Left lung (tissue), 10 donors: ENCODE results near the gene KRTAP10-12. TPM values are rescaled to one million over a fixed set of nuclear protein-coding genes. Genes with fewer than 3 reads are reported as not detected.

ENCODE experiments used
- ATAC-seq: fragments of 200-7000 bp; cut with Tn5 transposase; one replicate; pipeline ENCODE4 v1.9.1; 2020; ENCODE audit warnings: moderate library complexity
- DNase-seq, 4 donors: peaks; one replicate each; pipeline ENCODE4 v3.0.0-alpha.2; 2013 to 2020
- H3K27ac ChIP-seq, 2 donors: fragments of 200-600 bp; sonication (generic) in 1 of 2; one replicate each; pipeline versions ENCODE4 v1.5.0 to v1.8.0; 2020 to 2021
- H3K27me3 ChIP-seq, 2 donors: fragments of 200-600 bp; sonication (generic) in 1 of 2; one replicate each; pipeline versions ENCODE4 v1.5.0 to v1.8.0; 2020 to 2021
- H3K36me3 ChIP-seq, 2 donors: fragments of 200-600 bp; sonication (generic) in 1 of 2; one replicate each; pipeline versions ENCODE4 v1.5.0 to v1.8.0; 2020 to 2021
- H3K4me1 ChIP-seq, 2 donors: fragments of 200-600 bp; one replicate each; pipeline ENCODE4 v1.8.0; 2021
- H3K4me3 ChIP-seq, 2 donors: fragments of 200-600 bp; sonication (generic) in 1 of 2; one replicate each; pipeline versions ENCODE4 v1.5.0 to v1.8.0; 2020 to 2021; ENCODE audit warnings: mild to moderate bottlenecking in 1 of 2
- H3K9me3 ChIP-seq, 2 donors: fragments of 200-600 bp; sonication (generic) in 1 of 2; one replicate each; pipeline versions ENCODE4 v1.5.0 to v1.8.0; 2020 to 2021
- intact Hi-C, 2 donors: fragments of 100-400 bp; cut with DNase I; formaldehyde crosslinking; loops; one replicate each; pipeline versions ENCODE4 v1.11.2 to v1.14.2; 2022
- polyA plus RNA-seq, 6 donors: library from polyadenylated mRNA; unstranded; fragments of 120-200 nt; gene quantifications; one replicate each; pipeline ENCODE4 v1.2.1, GENCODE V29; 2013; ENCODE audit not compliant: insufficient read length in 6 of 6
- total RNA-seq, 2 donors: library from RNA; stranded (reverse); fragmentation: NEBNext Ultra II Directional; extraction: Animal tissue kit (Norgen Biotek cat#: 25700); gene quantifications; one replicate each; pipeline ENCODE4 v1.2.1, GENCODE V29; 2021
- TF ChIP-seq, protein P1 (sequence below), 2 donors: fragments of 200-600 bp; sonication (generic) in 1 of 2; IDR thresholded peaks; one replicate each; pipeline versions ENCODE4 v1.5.0 to v1.8.0; 2021; ENCODE audit warnings: antibody characterized with exemption in 2 of 2
- donor health status: DM: no; HTN: yes; CAD: no.
- donor health status: DM: no; HTN: no; CAD: no.

KRTAP10-12 gene
- total and polyA plus RNA-seq, 8 donors = not detected

DNA sequence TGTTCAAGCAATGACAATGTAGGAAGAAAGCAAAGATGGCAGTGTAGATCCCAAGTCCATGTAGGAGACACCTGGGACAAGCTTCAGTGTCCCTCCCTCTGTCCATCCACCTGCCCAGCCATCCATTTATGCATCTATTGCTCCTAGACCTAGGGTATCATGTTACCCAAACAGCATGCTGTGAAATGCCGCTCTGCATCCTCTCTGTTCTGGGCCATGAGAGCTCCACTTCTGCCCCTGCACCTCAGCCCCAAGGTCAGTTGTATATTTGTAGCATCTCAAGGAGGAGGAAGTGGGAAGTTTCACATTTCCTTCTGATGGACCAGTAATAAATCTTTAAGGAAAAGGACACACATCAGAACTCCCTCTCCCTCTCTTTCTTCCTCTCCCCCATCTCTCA lies 42.3 kb downstream of the KRTAP10-12 start:
- ATAC-seq (no peak), DNase-seq (no peak)
- TF ChIP-seq, protein P1, sequence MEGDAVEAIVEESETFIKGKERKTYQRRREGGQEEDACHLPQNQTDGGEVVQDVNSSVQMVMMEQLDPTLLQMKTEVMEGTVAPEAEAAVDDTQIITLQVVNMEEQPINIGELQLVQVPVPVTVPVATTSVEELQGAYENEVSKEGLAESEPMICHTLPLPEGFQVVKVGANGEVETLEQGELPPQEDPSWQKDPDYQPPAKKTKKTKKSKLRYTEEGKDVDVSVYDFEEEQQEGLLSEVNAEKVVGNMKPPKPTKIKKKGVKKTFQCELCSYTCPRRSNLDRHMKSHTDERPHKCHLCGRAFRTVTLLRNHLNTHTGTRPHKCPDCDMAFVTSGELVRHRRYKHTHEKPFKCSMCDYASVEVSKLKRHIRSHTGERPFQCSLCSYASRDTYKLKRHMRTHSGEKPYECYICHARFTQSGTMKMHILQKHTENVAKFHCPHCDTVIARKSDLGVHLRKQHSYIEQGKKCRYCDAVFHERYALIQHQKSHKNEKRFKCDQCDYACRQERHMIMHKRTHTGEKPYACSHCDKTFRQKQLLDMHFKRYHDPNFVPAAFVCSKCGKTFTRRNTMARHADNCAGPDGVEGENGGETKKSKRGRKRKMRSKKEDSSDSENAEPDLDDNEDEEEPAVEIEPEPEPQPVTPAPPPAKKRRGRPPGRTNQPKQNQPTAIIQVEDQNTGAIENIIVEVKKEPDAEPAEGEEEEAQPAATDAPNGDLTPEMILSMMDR (IDR thresholded peaks at IDR 0.05) = no peak
- Histone ChIP-seq H3K27ac (no peak overlapping the region), H3K27me3 (no peaks in the 10 kb centered on the region), H3K4me3 (no peak overlapping the region), H3K36me3 (no peaks in the 10 kb centered on the region), H3K9me3 (peaks cover 0 to 48% of the 10 kb centered on the region in 2 donors), H3K4me1 (no peaks in the 10 kb centered on the region)
- intact Hi-C loops = no loop called here

- H3K27me3 ChIP-seq = no peaks in the 10 kb centered on the region
- TF ChIP-seq, protein P1 (IDR thresholded peaks at IDR 0.05) = no peak
- H3K27ac ChIP-seq = no peak overlapping the region
- no peak overlapping the region for H3K4me3 ChIP-seq
- H3K36me3 ChIP-seq = no peaks in the 10 kb centered on the region
- H3K4me1 ChIP-seq = no peaks in the 10 kb centered on the region
- H3K9me3 ChIP-seq = peaks cover 0 to 44% of the 10 kb centered on the region in 2 donors
- DNase-seq = no peak
- ATAC-seq = no peak
- intact Hi-C loops = no loop called here
These were observed 43.8 kb downstream of the KRTAP10-12 start for GRCh38 chr21:44740742-44741141.

- H3K4me1 ChIP-seq = no peaks in the 10 kb centered on the region
- no peaks in the 10 kb centered on the region for H3K36me3 ChIP-seq
- no peak for DNase-seq
- peaks cover 0 to 32% of the 10 kb centered on the region in 2 donors for H3K9me3 ChIP-seq
- no peak overlapping the region for H3K4me3 ChIP-seq
- intact Hi-C loops = no loop called here
- no peak overlapping the region for H3K27ac ChIP-seq
- H3K27me3 ChIP-seq = no peaks in the 10 kb centered on the region
- TF ChIP-seq, protein P1 (IDR thresholded peaks at IDR 0.05) = no peak
- ATAC-seq = no peak
These were observed 44.9 kb downstream of the KRTAP10-12 start for GRCh38 chr21:44741921-44742320.

DNA sequence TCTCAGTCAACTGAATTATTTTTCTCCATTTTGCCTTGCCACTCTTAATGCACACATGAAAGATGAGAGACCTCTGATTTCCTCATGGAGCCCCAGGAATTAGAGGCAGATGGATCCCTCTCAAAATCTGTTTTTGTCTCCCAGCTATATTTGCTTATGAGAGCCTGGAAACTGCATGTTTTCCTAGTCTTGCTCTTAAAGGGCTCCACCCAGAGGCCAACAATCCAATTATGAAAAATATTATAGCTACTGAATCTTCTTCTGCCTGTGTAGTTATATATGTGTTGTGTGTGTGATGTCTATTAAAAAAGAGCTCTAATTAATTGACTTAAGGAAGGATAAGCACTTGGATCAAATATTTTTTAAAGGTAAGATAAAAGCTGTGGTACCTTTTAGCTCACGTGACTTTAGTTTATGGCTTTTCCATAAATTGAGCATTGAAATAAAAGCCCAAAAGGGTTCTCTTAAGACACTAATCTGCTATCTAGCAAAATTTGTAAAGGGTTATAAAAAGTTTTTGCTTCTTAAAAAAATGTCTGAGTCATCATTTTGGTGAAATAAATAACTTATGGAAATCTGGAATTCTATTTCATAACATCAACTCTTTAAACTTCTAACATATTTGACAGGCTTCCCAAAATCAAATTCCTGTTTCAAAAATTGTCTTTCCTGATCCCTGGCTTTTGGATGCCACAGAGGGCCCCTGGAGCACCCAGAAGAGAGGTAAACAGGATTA lies 45.6 kb downstream of the KRTAP10-12 start:
- H3K27ac ChIP-seq = no peak overlapping the region
- H3K27me3 ChIP-seq = no peaks in the 10 kb centered on the region
- intact Hi-C loops = no loop called here
- ATAC-seq (no peak), DNase-seq (no peak)
- TF ChIP-seq, protein P1 (IDR thresholded peaks at IDR 0.05) = no peak
- no peaks in the 10 kb centered on the region for H3K36me3 ChIP-seq
- H3K4me3 ChIP-seq = no peak overlapping the region
- H3K9me3 ChIP-seq = peaks cover 0 to 27% of the 10 kb centered on the region in 2 donors
- no peaks in the 10 kb centered on the region for H3K4me1 ChIP-seq

Other genes starting within 250 kb of the KRTAP10-12 start
- 1 to 10 TPM; 2.4 to 5.7 TPM for gene LRRC3, start 241.7 kb upstream of the KRTAP10-12 start, total RNA-seq
- 1 to 10 TPM; 4.9 to 7.0 (median 6.3) TPM for gene LRRC3, start 241.7 kb upstream of the KRTAP10-12 start, polyA plus RNA-seq
- gene KRTAP10-1, start 157.0 kb upstream of the KRTAP10-12 start, total RNA-seq = not detected
- gene KRTAP10-1, start 157.0 kb upstream of the KRTAP10-12 start, polyA plus RNA-seq = not detected
- gene KRTAP10-2, start 145.7 kb upstream of the KRTAP10-12 start, total RNA-seq = under 1 TPM in 1 of 2 donors, not detected in 1; 0.24 TPM
- not detected for gene KRTAP10-2, start 145.7 kb upstream of the KRTAP10-12 start, polyA plus RNA-seq
- not detected for gene KRTAP10-3, start 138.4 kb upstream of the KRTAP10-12 start, total RNA-seq
- not detected for gene KRTAP10-3, start 138.4 kb upstream of the KRTAP10-12 start, polyA plus RNA-seq
- gene KRTAP10-4, start 123.4 kb upstream of the KRTAP10-12 start, total RNA-seq = not detected
- not detected for gene KRTAP10-4, start 123.4 kb upstream of the KRTAP10-12 start, polyA plus RNA-seq
- not detected for gene KRTAP10-5, start 116.6 kb upstream of the KRTAP10-12 start, total RNA-seq
- gene KRTAP10-5, start 116.6 kb upstream of the KRTAP10-12 start, polyA plus RNA-seq = not detected
- gene KRTAP10-6, start 104.7 kb upstream of the KRTAP10-12 start, total RNA-seq = not detected
- not detected for gene KRTAP10-6, start 104.7 kb upstream of the KRTAP10-12 start, polyA plus RNA-seq
- gene KRTAP10-7, start 96.6 kb upstream of the KRTAP10-12 start, total RNA-seq = not detected
- gene KRTAP10-7, start 96.6 kb upstream of the KRTAP10-12 start, polyA plus RNA-seq = not detected
- not detected for gene KRTAP10-8, start 85.1 kb upstream of the KRTAP10-12 start, total RNA-seq
- not detected for gene KRTAP10-8, start 85.1 kb upstream of the KRTAP10-12 start, polyA plus RNA-seq
- gene KRTAP10-9, start 70.1 kb upstream of the KRTAP10-12 start, total RNA-seq = not detected
- gene KRTAP10-9, start 70.1 kb upstream of the KRTAP10-12 start, polyA plus RNA-seq = not detected
- gene KRTAP10-10, start 59.8 kb upstream of the KRTAP10-12 start, total RNA-seq = not detected
- not detected for gene KRTAP10-10, start 59.8 kb upstream of the KRTAP10-12 start, polyA plus RNA-seq
- not detected for gene KRTAP10-11, start 50.8 kb upstream of the KRTAP10-12 start, total RNA-seq
- gene KRTAP10-11, start 50.8 kb upstream of the KRTAP10-12 start, polyA plus RNA-seq = not detected
- not detected for gene KRTAP12-4, start 42.5 kb upstream of the KRTAP10-12 start, total RNA-seq
- not detected for gene KRTAP12-4, start 42.5 kb upstream of the KRTAP10-12 start, polyA plus RNA-seq
- gene KRTAP12-3, start 39.2 kb upstream of the KRTAP10-12 start, total RNA-seq = not detected
- gene KRTAP12-3, start 39.2 kb upstream of the KRTAP10-12 start, polyA plus RNA-seq = not detected
- not detected for gene KRTAP12-2, start 30.2 kb upstream of the KRTAP10-12 start, total RNA-seq
- not detected for gene KRTAP12-2, start 30.2 kb upstream of the KRTAP10-12 start, polyA plus RNA-seq
- not detected for gene KRTAP12-1, start 15.0 kb upstream of the KRTAP10-12 start, total RNA-seq
- not detected for gene KRTAP12-1, start 15.0 kb upstream of the KRTAP10-12 start, polyA plus RNA-seq
- gene TSPEAR, start 14.4 kb downstream of the KRTAP10-12 start, total RNA-seq = under 1 TPM; 0.10 to 0.26 TPM
- gene TSPEAR, start 14.4 kb downstream of the KRTAP10-12 start, polyA plus RNA-seq = 1 to 10 TPM; 2.4 to 4.7 (median 3.5) TPM
- gene UBE2G2, start 104.6 kb downstream of the KRTAP10-12 start, total RNA-seq = 10 to 100 TPM; 75.0 to 90.9 TPM
- 100 to 1,000 TPM; 119 to 157 (median 139) TPM for gene UBE2G2, start 104.6 kb downstream of the KRTAP10-12 start, polyA plus RNA-seq
- 10 to 100 TPM; 92.4 to 99.3 TPM for gene SUMO3, start 120.9 kb downstream of the KRTAP10-12 start, total RNA-seq
- gene SUMO3, start 120.9 kb downstream of the KRTAP10-12 start, polyA plus RNA-seq = 100 to 1,000 TPM; 114 to 136 (median 123) TPM
- gene PTTG1IP, start 176.5 kb downstream of the KRTAP10-12 start, total RNA-seq = 100 to 1,000 TPM; 247 to 263 TPM
- gene PTTG1IP, start 176.5 kb downstream of the KRTAP10-12 start, polyA plus RNA-seq = 100 to 1,000 TPM; 195 to 240 (median 214) TPM
- gene ITGB2, start 223.7 kb downstream of the KRTAP10-12 start, total RNA-seq = 100 to 1,000 TPM; 185 to 404 TPM
- 10 to 100 TPM in 4 of 6 donors, 1 to 10 TPM in 2; 7.7 to 15.8 (median 10.5) TPM for gene ITGB2, start 223.7 kb downstream of the KRTAP10-12 start, polyA plus RNA-seq
- gene SLX9, start 242.9 kb downstream of the KRTAP10-12 start, total RNA-seq = 10 to 100 TPM; 16.4 to 29.6 TPM
- 10 to 100 TPM; 11.5 to 19.6 (median 14.5) TPM for gene SLX9, start 242.9 kb downstream of the KRTAP10-12 start, polyA plus RNA-seq